ENCODE results near the gene TLCD4.
"Not testable (repeated sequence)": the region's sequence is repeated elsewhere in the genome, so short reads cannot be mapped to it uniquely, and the experiment has no call there.

TLCD4 gene, protein sequence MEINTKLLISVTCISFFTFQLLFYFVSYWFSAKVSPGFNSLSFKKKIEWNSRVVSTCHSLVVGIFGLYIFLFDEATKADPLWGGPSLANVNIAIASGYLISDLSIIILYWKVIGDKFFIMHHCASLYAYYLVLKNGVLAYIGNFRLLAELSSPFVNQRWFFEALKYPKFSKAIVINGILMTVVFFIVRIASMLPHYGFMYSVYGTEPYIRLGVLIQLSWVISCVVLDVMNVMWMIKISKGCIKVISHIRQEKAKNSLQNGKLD

GRCh38 chr1:95117207-95118066 lies at the start of gene TLCD4:
TSS of gene TLCD4 (plus strand) at chr1:95117355. CDS start at chr1:95143902, 26,547 bp downstream.
- no peak for DNase-seq

DNA sequence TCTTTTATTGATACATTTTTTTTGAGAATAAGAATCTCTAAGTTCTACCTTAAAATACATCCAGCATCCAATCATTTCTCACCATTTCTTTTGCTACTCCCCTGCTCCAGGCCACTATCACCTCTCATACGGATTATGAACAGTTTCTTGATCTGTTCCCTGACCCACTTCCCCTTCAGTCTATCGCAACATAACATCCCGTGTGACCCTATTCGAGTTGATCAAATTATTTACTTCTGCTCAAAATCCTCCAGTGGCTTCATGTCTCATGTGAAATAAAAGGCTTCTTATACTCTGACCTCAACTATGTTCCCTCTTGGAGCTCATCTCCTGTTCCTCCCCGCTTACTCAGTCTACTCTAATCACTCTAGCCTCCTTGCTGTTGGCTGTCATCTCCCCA lies 49.6 kb upstream of the TLCD4 start:
- no peak for DNase-seq

GRCh38 chr1:95068956-95069709 lies 48.0 kb upstream of the TLCD4 start:
- no peak for DNase-seq

DNA sequence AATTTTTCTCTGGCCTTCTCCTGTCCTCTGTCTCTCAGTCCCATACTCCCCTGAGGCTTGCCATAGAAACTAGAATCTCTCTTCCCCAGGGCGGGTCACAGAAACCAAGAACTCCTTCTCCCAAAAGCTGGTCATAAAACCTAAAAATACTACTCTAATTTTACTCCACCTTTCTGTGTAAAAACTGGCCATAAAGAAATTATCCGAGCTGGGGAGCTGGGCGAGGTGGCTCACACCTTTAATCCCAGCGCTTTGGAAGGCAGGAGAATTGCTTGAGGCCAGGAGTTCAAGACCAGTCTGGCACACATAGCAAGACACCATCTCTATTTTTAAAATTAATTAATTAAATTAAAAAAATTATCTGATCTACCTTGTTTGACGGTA lies 47.5 kb upstream of the TLCD4 start:
- DNase-seq: no peak

DNA sequence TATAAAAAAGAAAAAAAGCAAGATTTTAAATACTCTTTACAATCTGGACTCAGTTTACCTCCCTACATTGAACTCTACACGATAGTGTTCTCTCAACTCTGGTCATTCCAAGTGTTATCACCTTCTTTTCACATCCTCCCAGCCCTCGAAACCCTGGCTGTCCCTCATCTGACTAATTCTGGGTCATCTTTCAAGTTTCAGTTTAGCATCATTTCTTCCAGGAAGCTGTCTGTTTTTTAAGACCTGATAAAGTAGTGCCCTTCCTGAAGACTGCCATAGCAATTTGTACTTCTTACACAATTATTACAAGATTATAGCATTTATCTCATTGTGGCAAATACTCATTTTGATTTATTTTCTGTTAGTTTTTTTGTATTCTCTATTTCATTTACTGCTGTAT lies 45.6 kb upstream of the TLCD4 start:
- DNase-seq: no peak

GRCh38 chr1:95072117-95072516 lies 45.0 kb upstream of the TLCD4 start:
- no peak for DNase-seq

DNA sequence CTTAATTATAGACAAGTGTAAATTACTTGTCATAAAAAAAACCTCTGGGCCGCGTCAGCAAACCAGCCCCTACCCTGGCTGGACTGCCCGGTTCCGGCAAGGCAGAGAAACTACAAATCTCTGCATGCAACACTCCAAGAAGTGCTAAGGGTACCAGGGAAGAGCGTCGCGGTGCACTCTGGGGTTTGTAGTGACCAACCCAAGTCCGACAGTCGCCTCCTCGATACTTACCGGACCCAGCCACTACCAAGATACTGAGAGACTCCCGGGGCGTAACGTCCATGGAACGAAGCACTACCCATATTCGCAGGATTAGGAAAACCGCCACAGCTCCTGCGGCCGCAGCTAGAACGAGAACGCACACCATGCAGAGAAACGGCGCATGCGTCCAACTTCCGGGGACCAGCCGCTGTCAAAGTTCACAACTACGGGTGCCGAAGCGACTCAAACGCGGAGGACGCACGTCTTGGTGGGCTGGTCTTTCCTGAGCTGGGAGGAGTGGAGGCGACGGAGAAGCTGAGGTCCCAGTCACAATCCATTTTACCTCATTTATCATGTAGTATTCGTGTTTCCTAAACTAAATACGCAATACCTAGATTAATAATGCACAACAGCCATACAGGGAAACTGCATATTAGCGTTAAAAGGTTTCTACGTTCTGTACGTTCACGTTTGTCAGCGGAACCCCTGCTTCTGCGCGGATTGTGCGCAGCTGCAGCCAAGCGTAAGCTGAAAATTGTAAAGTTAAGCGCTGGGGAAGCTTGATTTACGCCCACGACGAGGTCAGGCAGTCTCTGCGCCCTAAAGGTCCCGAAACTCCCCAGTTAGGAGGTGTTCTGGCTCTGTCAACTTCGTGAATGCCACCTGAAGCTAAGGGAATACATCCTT lies 44.4 kb upstream of the TLCD4 start, which contains the start of gene ALG14:
Gene ALG14 (minus strand): TSS at position 420 of the 888 bp plus-strand sequence. CDS start 53 bp downstream, at position 367.
- peak; percentile 90 for DNase-seq

DNA sequence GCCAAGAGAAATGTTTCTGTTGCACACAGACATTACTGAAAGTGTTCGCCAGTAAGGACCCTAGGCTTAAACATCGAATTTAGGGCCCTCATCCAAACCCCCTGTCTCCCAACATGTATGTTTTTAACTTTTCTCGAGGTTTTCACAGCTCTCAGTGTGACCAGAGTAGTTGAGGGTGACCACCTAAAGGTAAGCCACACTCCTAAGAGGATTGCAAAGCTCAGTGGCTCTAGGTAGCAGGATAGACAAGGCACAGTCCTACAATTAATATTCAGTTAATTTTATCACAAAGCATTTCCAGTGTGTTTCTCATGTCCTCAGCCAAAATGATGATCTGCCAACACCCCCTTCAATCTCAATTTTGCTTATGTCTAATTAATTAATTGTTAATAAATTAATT lies 43.7 kb upstream of the TLCD4 start:
- no peak for DNase-seq

GRCh38 chr1:95076034-95076433 lies 41.1 kb upstream of the TLCD4 start:
- no peak for DNase-seq

- no peak for DNase-seq
Measured at GRCh38 chr1:95080446-95080845, 36.7 kb upstream of the TLCD4 start.

- DNase-seq: no peak
Measured at GRCh38 chr1:95080879-95081278, 36.3 kb upstream of the TLCD4 start.

DNA sequence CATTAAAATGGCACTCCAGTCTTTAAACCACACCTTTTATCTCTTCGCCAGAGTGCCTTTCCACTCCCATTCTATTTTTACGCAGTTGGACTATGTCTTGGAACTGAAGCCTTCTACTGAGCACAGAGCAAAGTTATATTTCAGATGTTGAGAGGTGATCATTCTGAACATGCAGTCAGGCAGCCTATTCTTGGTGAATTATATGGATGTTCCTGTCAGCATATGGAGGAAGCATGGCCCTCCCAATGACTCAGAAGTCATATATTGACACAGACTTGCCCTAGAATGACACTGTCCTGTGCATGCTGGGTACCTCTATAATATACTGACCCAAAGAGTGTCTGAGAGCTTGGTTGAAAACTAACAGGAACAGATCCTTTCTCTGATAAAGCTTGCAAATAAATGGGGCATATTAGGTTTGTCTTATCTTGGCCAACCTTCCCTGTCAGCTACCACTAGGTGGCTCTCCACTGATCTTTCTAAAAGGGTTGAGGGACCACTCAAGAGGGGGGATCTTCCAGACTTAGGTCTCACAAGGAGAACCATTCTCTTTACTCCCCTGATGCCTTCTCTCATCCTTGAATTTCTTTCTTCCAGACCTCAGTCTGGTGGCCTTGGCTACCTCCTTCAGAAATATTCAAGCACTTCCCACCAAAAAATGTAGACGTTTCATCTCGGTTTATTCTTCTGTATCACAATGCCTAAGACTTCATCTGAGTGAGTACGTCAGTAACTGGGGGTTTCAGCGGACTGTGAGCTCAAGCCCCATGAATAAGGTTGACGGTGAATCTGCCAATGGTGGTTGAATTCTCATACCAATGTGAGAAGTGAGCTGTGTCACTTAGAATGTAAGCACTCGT lies 32.6 kb upstream of the TLCD4 start:
- DNase-seq: no peak

DNA sequence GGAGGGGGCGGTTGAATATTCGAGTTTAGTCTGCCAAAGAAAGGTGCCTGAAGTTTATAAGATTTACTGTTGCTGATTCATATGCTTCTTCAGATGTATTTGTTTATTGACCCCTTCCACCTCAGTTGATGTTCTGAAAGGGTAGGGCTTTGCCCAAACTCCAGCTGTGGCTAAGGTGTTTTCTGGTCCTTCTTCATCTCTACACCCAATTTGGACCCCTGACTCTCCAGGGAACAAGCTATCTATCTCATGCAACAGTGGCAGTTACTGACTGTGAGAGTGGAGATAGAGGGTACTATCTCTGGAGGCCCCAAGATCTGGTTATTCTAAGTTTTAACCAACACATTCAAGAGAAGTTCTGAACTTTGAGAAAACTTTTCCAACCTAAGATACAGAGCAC lies 31.8 kb upstream of the TLCD4 start:
- no peak for DNase-seq

- no peak for DNase-seq
Measured at GRCh38 chr1:95086949-95087533, 30.1 kb upstream of the TLCD4 start.

DNA sequence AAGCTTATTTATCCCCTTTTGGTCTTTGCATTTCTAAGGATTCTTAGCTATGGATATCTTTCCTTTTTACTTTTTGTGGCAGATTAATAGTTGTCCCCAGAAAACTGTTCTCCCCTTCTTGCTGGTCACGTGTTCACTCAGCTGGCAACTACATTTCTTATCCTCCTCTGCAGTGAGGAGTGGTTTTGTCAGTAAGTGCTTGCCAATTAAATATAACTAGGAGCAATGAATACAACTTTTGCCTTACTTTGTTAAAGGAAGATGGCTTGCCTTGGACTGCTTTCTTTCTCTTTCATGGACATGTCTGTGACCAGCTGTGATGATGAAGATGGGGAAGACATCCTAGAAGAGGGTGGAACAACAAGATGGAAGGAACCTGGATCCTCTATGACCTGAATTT lies 28.9 kb upstream of the TLCD4 start:
- DNase-seq: no peak

DNA sequence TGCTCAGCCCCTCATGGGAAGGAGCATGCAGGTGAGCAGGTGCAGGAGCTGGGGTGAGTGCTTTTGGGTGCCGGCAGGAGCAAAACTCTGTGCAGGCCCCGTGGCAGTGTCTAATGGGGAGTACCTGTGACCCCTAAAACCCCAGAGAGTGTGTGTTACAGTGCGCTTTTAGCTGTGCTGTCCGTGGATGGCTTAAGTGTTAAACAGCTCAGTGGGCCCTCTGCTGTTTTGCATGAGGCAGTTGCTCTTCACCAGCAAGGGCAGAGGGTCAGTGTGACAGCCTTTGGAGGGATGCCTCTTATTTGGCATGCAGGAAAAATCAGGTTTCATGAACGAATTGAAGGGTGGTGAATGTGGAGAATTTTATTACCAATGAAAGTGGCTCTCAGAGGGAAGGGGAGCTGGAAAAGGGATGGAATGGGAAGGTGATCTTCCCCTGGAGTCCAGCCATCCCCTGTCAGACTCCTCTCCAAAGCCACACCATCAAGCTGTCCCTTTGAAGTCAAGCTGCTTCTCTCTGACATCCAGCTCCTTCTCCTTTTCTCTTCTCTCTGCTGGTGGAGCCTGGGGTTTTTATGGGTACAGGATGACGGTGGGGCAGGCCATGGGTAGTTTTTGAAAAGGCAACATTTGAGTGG lies 27.4 kb upstream of the TLCD4 start:
- no peak for DNase-seq

GRCh38 chr1:95091290-95091689 lies 25.9 kb upstream of the TLCD4 start:
- not testable (repeated sequence) for DNase-seq

DNA sequence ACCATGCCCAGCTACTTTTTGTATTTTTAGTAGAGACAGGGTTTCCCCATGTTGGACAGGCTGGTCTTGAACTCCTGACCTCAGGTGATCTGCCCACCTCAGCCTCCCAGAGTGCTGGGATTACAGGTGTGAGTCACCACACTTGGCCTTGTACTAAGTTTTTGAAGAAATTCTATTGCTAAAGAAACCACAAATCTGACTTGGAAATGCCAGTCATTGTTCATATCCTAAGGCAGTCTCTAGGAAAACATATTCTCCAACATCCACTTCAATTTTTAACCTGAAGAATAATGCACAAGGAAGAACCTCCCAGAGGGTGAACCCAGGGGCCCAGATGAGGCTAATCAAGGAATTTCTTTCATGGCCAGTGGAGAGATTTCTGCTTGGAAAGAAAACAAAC lies 24.3 kb upstream of the TLCD4 start:
- not testable (repeated sequence) for DNase-seq

GRCh38 chr1:95093296-95093695 lies 23.9 kb upstream of the TLCD4 start:
- no peak for DNase-seq

DNA sequence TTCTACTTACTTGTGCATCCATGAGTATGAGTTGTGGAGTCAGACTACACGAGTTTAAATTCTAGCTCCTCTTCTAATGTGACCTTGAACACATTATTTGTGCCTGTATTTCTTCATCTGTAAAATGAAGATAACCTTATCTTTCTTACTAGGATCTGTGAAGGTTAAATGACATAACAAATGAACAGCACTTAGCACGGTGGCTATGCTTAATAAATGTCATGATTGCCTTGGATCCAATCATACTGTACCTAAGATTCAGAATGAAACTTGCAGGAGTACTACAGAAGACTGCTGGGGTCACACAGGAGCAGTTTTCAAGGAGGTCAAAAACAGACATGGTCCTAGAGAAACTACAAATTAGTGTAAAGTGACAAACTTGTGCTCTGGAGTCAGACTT lies 22.2 kb upstream of the TLCD4 start:
- no peak for DNase-seq

- no peak for DNase-seq
Measured at GRCh38 chr1:95095833-95096217, 21.3 kb upstream of the TLCD4 start.

Data from NCI-H524 treated with DMSO at 0.1 percent for 48 hours (cell line).